ENCODE results near the gene CALCB. TPM values are rescaled to one million over a fixed set of nuclear protein-coding genes. Genes with fewer than 3 reads are reported as not detected.
"Not testable (repeated sequence)": the region's sequence is repeated elsewhere in the genome, so short reads cannot be mapped to it uniquely, and the experiment has no call there.

Gene CALCB
- total RNA-seq (2022) = 4.1 and 4.3 TPM in 2 replicates
- percentile 41 among the genes with signal in this experiment for Bru-seq, nascent RNA
- percentile 35 among the genes with signal in this experiment for BruChase-seq, experiment 1, labeled RNA remaining after a 6-hour chase
- BruChase-seq, experiment 2, labeled RNA remaining after a 2-hour chase = percentile 39 among the genes with signal in this experiment
- long read RNA-seq, partial matches to known transcripts = 1 of 12 reads
- long read RNA-seq, other reads (novel, unspliced or antisense) = 11 of 12 reads

DNA sequence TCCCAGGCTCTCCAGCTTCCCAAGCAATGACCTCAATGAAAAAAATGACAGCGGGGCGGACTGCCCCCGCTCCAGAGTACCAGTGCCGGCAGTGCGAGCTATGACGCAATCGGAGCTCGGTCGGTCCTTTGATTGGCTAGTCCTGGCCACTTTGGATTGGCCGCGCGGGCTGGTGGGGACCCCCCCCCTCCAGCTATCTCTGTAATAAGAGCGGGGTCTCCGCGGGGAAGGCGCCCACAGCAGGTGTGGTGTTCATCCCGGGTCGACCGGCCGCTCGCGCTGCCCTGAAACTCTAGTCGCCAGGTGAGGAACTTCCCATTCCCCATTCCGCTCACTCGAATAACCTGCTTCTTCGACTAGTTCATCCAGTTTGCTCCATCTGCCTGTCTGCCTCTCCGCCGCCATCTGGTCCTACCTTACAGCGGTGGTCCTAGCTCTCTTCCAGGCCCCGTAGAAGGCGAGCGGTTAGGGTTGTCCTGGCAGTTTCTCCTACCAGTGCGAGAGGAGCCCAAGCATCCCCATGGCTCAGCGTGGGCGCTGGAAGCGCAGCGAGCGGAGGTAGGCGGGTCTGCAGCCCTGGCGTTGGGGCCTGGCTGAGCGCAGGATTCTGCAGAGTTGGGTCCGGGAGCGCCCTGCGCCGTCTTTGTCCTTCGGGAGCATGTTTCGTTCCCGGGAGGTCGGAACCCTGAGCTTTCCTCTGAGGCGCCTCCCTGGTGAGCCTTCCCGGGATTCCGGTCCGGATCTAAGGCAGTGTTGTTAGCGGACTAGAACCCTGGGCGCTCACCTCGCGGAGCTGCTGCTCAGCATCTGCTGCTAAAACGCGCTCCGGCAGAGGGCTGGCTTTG lies at the start of gene CALCB:
TSS of gene CALCB (plus strand) at position 233 of the 845 bp plus-strand sequence. CDS start 1,126 bp downstream, outside the sequence.
- CTCF ChIA-PET = interaction anchor here (0.5 to 10.2 kb wide), 32 partner anchors 9 to 1821 kb away, joined by 3 to 292 read pairs (median 5); no protein-coding TSS in a partner anchor
- peaks cover 6% of the 10 kb centered on the region for H3K4me1 Mint-ChIP-seq (ENCODE audit: insufficient read depth, unreplicated experiment)
- H3K27me3 Mint-ChIP-seq (ENCODE audit: insufficient read depth, unreplicated experiment) = no peaks in the 10 kb centered on the region
- intact Hi-C loops (cut with micrococcal nuclease) = loop anchor here (2.0 kb wide), 1 partner anchor 283 kb away; no protein-coding TSS in a partner anchor
- peaks cover 3% of the 10 kb centered on the region for H3K9me3 Mint-ChIP-seq (ENCODE audit: unreplicated experiment)
- no peak for DNase-seq (ENCODE audit: unreplicated experiment)
- H3K36me3 Mint-ChIP-seq (ENCODE audit: insufficient read depth, unreplicated experiment) = no peaks in the 10 kb centered on the region
- H3K4me3 Mint-ChIP-seq (ENCODE audit: unreplicated experiment) = peak within 1 kb of the TSS; percentile 4
- TF ChIP-seq, protein P1, sequence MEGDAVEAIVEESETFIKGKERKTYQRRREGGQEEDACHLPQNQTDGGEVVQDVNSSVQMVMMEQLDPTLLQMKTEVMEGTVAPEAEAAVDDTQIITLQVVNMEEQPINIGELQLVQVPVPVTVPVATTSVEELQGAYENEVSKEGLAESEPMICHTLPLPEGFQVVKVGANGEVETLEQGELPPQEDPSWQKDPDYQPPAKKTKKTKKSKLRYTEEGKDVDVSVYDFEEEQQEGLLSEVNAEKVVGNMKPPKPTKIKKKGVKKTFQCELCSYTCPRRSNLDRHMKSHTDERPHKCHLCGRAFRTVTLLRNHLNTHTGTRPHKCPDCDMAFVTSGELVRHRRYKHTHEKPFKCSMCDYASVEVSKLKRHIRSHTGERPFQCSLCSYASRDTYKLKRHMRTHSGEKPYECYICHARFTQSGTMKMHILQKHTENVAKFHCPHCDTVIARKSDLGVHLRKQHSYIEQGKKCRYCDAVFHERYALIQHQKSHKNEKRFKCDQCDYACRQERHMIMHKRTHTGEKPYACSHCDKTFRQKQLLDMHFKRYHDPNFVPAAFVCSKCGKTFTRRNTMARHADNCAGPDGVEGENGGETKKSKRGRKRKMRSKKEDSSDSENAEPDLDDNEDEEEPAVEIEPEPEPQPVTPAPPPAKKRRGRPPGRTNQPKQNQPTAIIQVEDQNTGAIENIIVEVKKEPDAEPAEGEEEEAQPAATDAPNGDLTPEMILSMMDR (IDR thresholded peaks at IDR 0.05; ENCODE audit: unreplicated experiment) = no peak
- no TSS peak for BruUV-seq (replicated peaks)
- no peak within 1 kb of the TSS for H3K27ac Mint-ChIP-seq (ENCODE audit: low read depth, unreplicated experiment)
- POLR2A ChIA-PET = no interaction called here

DNA sequence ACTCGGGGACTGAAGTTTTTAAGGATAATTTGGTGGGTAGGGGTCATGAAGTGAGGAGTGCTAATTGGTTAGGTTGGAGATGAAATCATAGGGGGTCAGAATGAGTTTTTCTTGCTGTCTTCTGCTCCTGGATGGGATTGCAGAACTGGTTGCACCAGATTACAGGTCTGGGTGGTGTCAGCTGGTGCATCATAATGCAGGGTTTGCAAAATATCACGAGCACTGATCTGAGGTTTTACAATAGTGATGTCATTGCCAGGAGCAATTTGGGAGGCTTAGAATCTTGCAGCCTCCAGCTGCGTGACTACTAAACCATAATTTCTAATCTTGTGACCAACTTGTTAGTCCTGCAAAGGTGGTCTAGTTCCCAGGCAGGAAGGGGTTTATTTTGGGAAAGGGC lies 46.4 kb upstream of the CALCB start:
- no peak overlapping the region for H3K27ac Mint-ChIP-seq (ENCODE audit: low read depth, unreplicated experiment)
- intact Hi-C loops (cut with micrococcal nuclease) = no loop called here
- H3K36me3 Mint-ChIP-seq (ENCODE audit: insufficient read depth, unreplicated experiment) = no peaks in the 10 kb centered on the region
- H3K27me3 Mint-ChIP-seq (ENCODE audit: insufficient read depth, unreplicated experiment) = peaks cover 15% of the 10 kb centered on the region
- DNase-seq (ENCODE audit: unreplicated experiment) = no peak
- ChIA-PET CTCF (no interaction called here), POLR2A (interaction anchor here (0.7 kb wide), 1 partner anchor 1997 kb away, joined by 3 read pairs; no protein-coding TSS in a partner anchor)
- no peaks in the 10 kb centered on the region for H3K9me3 Mint-ChIP-seq (ENCODE audit: unreplicated experiment)
- H3K4me3 Mint-ChIP-seq (ENCODE audit: unreplicated experiment) = no peak overlapping the region
- no TSS peak for BruUV-seq (replicated peaks)
- no peaks in the 10 kb centered on the region for H3K4me1 Mint-ChIP-seq (ENCODE audit: insufficient read depth, unreplicated experiment)
- TF ChIP-seq, protein P1 (IDR thresholded peaks at IDR 0.05; ENCODE audit: unreplicated experiment) = no peak

- POLR2A ChIA-PET = no interaction called here
- TF ChIP-seq, protein P1 (IDR thresholded peaks at IDR 0.05; ENCODE audit: unreplicated experiment) = no peak
- H3K27ac Mint-ChIP-seq (ENCODE audit: low read depth, unreplicated experiment) = no peak overlapping the region
Observed at GRCh38 chr11:15027956-15028355, 45.4 kb upstream of the CALCB start.

DNA sequence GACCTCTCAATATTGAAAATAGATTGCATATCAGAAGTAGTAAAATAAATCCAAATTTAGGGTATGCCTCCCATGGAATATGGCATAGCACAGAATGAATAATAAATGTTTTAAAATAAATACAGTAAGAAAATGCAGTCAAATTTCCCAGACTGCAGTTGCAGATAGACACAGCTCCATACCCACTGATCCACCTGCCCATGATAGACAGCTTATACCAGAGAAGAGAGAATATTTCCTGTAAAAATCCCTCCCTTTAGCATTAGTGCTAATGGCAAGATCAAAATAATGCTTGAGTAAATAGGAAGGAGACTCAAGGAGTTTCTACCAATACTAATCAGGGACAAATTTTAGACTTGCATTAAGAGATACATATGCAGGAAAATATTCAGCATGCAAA lies 45.0 kb upstream of the CALCB start:
- DNase-seq (ENCODE audit: unreplicated experiment) = no peak
- ChIA-PET POLR2A (no interaction called here), CTCF (no interaction called here)
- intact Hi-C loops (cut with micrococcal nuclease) = no loop called here
- H3K4me3 Mint-ChIP-seq (ENCODE audit: unreplicated experiment) = no peak overlapping the region
- no peaks in the 10 kb centered on the region for H3K4me1 Mint-ChIP-seq (ENCODE audit: insufficient read depth, unreplicated experiment)
- no peak overlapping the region for H3K27ac Mint-ChIP-seq (ENCODE audit: low read depth, unreplicated experiment)
- BruUV-seq (replicated peaks) = no TSS peak
- no peaks in the 10 kb centered on the region for H3K36me3 Mint-ChIP-seq (ENCODE audit: insufficient read depth, unreplicated experiment)
- TF ChIP-seq, protein P1 (IDR thresholded peaks at IDR 0.05; ENCODE audit: unreplicated experiment) = no peak
- H3K27me3 Mint-ChIP-seq (ENCODE audit: insufficient read depth, unreplicated experiment) = peaks cover 15% of the 10 kb centered on the region
- H3K9me3 Mint-ChIP-seq (ENCODE audit: unreplicated experiment) = no peaks in the 10 kb centered on the region

More at GRCh38 chr11:15027956-15028355, 45.4 kb upstream of the CALCB start:
- Mint-ChIP-seq H3K4me1 (ENCODE audit: insufficient read depth, unreplicated experiment) (no peaks in the 10 kb centered on the region), H3K9me3 (ENCODE audit: unreplicated experiment) (no peaks in the 10 kb centered on the region), H3K36me3 (ENCODE audit: insufficient read depth, unreplicated experiment) (no peaks in the 10 kb centered on the region), H3K4me3 (ENCODE audit: unreplicated experiment) (no peak overlapping the region), H3K27me3 (ENCODE audit: insufficient read depth, unreplicated experiment) (peaks cover 15% of the 10 kb centered on the region)
- no peak for DNase-seq (ENCODE audit: unreplicated experiment)
- CTCF ChIA-PET = interaction anchor here (0.6 kb wide), 1 partner anchor 46 kb away, joined by 3 read pairs; no protein-coding TSS in a partner anchor
- no TSS peak for BruUV-seq (replicated peaks)
- intact Hi-C loops (cut with micrococcal nuclease) = no loop called here

DNA sequence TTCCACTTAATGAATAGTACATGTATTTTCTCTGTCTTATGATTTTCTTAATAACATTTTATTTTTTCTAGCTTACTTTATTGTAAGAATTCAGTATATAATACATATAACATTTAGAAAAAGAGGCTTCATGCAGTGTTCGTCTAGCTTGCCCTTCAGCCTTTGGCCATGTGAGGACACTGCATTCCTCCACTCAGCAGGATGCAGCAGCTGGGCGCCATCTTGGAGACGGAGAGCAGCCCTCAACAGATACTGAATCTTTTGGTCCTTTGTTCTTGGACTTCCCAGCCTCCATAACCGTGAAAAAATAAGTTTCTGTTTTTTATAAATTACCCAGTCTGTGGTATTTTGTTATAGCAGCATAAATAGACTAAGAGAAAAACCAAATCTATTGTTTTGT lies 41.4 kb upstream of the CALCB start:
- H3K4me3 Mint-ChIP-seq (ENCODE audit: unreplicated experiment); H3K36me3 Mint-ChIP-seq (ENCODE audit: insufficient read depth, unreplicated experiment); DNase-seq (ENCODE audit: unreplicated experiment); H3K27ac Mint-ChIP-seq (ENCODE audit: low read depth, unreplicated experiment); H3K9me3 Mint-ChIP-seq (ENCODE audit: unreplicated experiment); POLR2A ChIA-PET; BruUV-seq (replicated peaks); H3K4me1 Mint-ChIP-seq (ENCODE audit: insufficient read depth, unreplicated experiment); intact Hi-C loops (cut with micrococcal nuclease): not testable (repeated sequence)
- H3K27me3 Mint-ChIP-seq (ENCODE audit: insufficient read depth, unreplicated experiment) = peaks cover 15% of the 10 kb centered on the region
- CTCF ChIA-PET = interaction anchor here (0.6 to 0.7 kb wide), 2 partner anchors 44 to 123 kb away, joined by 3 read pairs; no protein-coding TSS in a partner anchor
